GM18520 (cell line): ENCODE results near the gene BICRA.
"Not testable (repeated sequence)": the region's sequence is repeated elsewhere in the genome, so short reads cannot be mapped to it uniquely, and the experiment has no call there.

Experiments
- ATAC-seq: cut with Tn5 transposase; IDR thresholded peaks from one replicate; pipeline ENCODE4 v1.9.1; 2021; ENCODE audit not compliant: unreplicated experiment

The BICRA gene

DNA sequence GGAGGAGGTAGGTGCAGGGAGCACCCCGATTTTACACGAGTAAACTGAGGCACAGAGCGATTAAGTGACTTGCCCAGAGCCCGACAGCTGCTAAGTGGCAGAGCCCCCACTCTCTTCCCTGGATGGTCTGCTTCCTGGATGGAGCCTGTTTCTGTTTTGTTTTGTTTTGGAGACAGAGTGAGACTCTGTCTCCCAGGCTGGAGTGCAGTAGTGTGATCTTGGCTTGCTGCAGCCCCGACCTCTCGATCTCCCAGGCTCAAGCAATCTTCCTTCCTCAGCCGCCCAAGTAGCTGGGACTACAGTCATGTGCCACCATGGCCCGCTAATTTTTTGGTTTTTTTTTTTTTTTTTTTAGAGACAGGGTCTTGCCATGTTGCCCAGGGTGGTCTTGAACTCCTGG lies 17.3 kb downstream of the BICRA start:
- no peak for ATAC-seq

DNA sequence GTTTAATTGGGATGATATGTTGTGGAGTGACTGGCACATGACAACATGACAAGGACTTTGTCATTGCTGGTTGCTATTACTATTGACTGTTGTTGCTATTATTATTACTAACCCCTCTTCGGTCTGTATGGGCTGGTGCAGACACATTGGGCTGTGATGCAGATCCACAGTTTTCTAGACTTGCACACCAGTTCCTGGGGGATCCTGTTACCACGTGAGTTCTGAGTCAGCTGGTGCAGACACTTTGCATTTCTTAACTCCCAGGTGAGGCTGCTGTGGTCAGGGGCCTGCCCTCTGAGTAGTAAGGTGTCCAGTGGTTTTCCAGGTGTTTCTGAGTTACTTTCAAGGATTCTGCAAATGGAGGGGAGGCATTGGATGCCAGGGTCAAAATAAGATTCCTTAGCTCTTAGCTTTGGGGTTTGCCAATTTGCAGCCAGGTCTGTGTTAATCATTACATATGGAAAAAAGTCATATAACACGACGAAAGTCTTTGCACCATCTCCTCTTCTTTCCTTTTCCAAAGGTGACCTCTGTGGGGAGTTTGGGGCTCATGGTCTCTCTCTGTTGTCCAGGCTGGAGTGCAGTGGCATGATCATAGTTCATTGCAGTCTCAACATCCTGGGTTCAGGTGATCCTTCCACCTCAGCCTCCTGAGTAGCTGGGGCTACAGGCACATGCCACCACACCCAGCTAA lies 19.3 kb downstream of the BICRA start:
- no peak for ATAC-seq

DNA sequence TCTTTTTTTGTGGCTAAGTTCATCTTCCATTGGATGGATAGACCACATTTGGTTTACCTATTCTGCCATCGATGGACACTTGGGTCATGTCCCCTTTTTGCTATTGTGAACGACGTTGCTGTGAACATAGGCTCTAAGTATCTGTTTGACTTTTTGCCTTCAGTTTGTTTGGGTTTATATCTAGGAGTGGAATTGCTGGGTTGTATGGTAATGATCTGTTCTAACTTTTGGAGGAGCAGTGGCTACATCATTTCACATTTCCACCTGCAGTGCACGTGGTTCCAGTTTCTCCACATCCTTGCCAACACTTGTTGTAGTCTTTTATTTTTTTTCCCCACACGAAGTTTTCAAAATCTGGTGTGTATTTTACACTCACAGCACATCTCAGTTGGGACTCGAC lies 21.7 kb downstream of the BICRA start:
- no peak for ATAC-seq

DNA sequence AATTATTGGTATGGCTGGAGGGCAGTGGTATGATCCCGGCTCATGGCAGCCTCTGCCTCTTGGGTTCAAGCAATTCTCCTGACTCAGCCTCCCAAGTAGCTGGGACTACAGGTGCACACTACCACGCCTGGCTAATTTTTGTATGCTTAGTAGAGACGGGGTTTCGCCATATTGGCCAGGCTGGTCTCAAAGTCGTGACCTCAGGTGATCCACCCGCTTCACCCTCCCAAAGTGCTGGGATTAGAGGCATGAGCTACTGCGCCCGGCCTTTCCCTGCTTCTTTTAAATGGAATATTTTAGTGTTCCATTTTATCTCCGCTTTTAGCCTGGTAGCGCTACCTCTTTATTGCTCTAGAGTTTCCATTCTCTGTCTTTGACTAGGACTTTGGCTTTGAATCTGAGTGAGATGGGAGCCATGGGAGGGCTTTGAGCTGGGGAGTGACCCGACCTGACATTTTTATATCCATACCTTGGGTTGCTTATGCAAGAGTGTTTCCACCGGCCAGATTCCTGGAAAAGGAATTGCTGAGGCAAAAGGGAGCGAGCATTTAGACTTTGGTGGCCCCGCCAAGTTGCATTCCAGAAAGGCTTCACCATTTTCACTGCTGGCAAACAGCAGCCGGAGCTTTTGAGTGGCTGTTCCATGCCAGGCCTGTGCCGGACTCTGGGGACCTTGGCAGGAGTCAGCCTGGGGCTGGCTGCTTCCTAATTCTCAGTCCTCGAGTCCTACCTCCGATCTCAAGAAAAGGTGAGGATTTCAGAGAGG lies 22.9 kb downstream of the BICRA start:
- ATAC-seq = no peak

DNA sequence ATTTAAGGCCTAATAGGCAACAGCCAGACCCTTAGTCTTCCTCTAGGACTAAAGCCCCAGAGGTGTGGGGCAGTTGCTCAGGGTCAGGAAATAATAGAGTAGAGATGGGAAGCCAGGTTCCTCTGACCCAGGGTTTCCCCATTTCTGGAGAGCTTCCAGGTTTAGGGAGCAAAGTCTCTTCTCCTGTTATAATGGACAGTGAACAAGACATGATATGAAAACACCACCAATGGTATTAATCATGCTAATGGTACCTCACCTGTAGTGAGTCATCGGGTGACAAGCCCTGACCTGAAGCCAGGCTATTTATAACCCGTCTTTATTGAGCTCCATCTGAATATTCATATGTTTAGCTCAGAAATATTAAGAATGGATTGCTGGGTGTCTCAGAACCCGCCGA lies 24.6 kb downstream of the BICRA start:
- ATAC-seq = no peak

DNA sequence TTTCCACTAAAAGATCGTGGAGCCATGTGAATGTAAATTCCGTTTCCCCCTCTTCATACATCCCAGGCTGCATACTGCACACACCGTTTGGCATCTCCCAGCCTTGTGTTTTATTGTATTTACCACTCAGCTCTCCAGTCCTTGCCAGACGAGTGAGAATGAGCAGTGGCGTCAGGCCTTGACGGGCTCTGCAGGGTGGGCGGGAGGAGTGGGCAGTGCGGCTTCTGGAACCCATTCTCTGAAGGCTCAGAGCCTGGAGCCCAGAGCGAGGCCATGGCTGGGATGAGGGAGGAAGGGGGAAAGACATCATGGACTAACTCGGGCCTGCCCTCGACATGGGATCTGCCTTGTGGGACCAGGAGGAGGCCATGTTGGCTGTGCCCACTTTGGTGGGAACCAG lies 25.1 kb downstream of the BICRA start:
- ATAC-seq = no peak

DNA sequence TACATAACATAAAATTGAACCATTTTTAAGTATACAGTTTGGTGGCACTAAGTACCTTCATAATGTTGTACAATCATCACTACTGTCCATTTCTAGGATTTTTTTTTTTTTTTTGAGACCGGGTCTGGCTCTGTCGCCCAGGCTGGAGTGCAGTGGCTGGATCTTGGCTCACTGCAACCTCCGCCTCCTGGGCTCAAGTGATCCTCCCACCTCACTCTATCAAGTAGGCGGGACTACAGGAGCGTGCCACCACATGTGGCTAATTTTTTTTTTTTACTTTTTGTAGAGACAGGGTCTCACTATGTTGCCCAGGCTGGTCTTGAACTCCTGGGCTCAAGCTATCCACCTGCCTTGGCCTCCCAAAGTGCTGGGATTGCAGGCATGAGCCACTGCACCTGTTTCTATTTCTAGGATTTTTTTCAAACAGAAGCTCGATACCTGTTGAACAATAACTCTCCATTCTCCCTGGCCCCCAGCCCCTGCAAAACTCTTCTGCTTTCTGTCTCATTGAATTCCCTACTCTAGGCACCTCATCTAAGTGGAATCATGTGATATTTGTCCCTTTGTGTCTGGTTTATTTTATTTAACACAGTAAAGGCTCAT lies 26.3 kb downstream of the BICRA start:
- ATAC-seq = not testable (repeated sequence)

DNA sequence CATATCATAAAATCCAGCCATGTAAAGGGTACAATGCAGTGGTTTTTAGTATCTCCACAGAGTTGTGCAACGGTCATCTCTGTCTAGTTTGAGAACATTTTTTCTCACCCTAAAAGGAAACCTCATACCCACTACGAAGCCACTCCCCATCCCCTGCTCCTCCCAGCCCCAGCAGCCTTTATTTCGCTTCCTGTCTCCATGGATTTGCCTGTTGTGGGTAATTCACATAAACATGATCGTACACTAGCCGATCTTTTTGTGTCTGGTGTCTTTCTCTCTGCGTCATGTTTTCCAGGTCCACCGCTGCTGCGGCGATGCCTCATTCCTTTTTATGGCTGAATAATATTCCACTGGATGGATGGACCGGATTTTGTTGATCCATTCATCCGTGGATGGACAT lies 28.6 kb downstream of the BICRA start:
- no peak for ATAC-seq

DNA sequence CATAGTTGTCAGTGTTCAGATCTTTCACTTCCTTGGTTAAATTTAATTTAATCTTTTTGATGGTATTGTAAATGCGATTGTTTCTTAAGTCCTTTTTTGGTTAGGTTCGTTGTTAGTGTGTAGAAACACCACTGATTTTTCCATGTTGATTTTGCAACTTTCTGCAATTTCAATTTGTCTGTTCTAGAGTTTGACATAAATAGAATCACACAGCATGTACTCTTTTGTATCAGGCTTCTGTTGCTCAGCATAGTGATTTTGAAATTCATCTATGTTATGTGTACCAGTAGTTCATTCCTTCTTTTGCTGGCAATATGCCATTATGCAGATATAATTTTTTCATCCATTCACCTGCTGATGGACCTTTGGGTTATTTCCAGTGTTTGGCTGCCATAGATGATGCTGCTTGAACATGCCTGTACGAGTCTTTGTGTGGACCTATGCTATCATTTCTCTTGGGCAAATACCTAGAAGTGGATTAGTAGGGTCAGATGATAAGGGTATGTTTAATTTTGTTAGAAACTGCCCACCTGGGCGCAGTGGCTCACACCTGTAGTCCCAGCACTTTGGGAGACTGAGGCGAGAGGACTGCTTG lies 33.1 kb downstream of the BICRA start:
- ATAC-seq = no peak

DNA sequence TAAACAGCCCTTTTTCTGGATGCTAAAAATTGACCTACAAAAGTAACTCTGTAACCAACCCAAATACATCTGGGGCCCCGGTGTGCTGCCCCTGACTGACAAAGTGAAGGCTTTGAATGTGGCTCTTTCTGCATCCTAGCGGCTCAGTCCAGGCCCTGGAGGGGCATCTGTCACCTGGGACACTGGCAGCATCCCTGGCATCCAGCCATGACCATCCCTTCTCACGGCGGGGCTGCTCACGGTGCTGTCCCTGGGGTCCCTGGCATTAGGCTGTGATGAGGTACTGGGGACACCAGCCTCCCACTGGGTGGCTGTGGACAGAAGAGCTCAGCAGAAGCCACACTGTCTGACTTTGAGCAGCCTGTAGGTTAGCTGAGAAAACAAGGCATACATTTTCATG lies 34.3 kb downstream of the BICRA start:
- no peak for ATAC-seq

DNA sequence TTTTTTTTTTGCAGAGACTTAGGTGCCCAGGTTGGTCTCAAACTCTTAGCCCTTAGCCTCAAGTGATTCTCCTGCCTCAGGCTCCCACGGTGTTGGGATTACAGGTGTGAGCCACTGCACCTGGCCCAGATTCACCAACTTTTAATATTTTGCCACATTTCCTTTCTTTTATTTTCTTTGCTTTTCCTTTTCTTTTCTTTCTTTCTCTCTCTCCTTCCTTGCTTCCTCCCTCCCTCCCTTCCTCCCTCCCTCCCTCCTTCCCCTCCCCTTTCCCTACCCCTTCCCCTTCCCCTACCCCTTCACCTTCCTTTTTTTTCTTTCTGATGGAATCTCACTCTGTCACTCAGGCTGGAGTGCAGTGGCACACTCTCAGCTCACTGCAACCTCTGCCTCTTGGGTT lies 35.3 kb downstream of the BICRA start:
- ATAC-seq = no peak

DNA sequence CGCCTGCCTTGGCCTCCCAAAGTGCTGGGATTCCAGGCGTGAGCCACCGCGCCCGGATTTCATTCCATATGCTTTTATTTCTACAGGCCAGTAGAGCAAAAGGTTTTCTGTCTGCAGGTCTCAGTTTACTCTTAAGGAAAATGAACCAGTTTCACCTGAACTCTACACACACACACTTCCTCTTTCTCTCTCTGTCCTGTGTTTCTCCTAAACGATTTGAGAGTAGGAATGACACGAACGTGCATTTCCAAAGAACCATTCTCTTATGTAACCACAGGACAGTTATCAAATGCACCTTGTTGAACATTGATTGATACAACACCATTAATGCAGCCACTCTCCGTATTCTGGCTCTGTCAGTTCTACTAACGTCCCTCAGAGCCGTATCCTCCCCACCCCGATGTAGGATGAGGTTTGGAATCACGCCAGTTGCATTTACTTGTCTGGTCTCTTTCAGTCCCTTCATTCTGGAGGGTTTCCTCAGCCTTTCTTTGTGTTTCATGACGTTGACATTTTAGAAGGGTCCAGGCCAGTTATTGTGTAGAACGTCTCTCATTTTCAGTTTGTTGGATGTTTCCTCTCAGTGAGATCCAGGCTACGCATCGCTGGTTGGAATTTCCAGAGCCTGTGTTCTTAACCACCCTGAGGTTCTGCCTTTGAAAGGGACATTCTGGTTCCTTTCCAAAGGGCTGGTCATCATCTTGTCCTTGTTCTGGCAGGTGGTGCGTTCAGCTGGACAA lies 36.0 kb downstream of the BICRA start:
- no peak for ATAC-seq

DNA sequence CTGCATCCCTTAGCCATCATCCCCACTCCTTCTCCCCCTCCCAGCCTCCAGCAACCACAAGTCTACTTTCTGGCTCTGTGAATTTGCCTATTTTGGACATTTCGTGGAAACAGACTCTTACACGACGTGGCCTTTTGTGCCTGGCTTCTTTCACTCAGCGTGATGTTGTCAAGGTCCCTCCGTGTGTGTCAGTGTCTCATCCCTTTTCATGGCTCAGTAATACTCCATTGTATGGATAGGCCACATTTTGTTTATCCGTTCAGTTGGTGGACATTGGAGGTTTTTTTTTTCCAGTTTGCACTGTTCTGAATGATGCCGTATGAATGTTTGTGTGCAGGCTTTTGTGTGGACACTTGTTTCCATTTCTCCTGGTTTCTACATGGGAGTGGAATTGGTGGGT lies 38.0 kb downstream of the BICRA start:
- ATAC-seq = no peak

DNA sequence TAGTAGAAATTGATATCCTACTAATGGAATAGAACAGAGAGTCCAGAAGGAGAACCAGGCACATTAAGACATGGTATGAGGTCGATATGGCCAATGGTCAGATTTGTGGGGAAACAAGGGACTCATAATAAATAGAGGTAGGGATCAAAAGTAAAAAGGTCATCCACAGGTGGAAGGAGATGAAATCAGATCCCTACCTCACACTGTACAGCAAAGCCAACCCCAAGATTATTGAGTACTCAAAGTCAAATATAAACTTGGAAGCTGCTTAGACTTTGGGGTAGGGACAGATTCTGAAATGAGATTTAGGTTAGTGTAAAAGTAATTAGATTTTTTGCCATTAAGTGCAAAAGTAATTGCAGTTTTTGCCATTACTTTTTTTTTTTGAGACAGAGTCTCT lies 40.7 kb downstream of the BICRA start:
- no peak for ATAC-seq

DNA sequence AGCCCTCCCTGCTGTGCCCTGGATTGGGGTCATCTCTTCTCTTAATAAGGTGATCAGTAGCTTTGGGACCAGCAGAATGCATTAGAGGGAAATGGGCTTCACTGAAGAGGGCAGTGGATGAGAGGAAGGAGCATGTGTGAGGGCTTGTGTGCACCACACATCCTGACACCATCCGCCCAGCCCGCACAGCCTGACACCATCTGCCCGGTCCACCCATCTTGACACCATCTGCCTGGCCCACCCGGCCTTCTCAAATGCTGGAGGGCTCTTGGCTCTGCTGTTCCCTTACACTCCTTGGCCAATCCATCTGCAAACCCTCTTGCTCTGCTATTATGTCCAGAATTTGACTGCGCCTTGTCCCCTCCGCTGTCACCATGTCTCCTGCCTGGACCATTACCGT lies 41.8 kb downstream of the BICRA start:
- no peak for ATAC-seq

DNA sequence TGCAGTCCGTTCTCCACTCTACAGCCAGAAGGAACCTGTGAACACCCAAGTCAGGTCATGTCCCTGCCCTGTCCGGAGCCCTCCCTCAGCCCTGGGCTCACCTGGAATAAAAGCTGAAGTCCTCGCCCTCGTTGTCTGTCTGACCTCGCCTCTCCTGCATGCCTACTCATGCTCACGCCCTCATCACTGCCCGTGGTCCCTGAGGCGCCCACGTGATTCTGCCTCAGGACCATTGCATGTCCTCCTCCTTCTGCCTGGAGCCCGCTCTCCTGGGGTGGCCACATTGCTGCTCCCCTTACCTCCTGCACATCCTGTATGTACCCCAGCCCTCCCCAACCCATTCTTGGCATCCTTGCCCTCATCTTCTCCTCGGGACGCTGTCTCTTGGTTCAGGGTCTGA lies 42.2 kb downstream of the BICRA start:
- ATAC-seq = no peak

DNA sequence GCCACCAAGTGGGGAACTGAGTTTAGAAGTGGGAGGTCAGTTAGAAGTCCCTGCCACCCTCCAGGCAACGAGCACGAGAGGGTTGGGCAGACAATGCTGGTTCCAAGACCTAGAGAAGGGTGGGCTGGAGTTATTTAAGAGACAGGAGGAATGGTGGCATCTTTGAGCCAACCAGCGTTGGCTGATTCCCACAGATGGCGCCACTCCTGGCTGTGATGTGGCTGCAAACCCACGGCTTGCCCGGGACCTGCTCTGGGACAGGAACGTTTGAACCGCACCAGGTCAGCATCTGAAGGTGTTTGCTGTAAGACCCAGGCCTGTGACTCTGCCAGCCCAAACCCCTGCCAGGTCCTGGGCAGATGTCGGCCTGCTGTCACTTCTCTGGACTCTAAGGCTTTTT lies 42.8 kb downstream of the BICRA start:
- ATAC-seq = no peak

DNA sequence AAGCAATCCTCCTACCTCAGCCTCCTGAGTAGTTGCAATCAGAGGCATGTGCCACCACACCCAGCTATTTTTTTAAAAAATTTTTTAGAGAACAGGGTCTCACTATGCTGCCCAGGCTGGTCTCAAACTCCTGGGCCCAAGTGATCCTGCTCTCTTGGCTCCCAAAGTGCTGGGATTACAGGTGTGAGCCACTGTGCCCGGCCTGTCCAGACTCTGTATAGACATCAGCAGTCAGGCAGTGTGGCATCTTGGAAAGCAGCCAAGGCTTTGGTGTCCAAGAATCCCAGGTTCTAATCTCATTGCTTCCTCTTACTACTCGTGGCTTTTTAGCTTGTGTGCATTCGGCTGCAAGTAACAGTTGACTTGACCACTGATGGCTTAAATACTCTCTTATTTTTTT lies 43.4 kb downstream of the BICRA start:
- no peak for ATAC-seq

DNA sequence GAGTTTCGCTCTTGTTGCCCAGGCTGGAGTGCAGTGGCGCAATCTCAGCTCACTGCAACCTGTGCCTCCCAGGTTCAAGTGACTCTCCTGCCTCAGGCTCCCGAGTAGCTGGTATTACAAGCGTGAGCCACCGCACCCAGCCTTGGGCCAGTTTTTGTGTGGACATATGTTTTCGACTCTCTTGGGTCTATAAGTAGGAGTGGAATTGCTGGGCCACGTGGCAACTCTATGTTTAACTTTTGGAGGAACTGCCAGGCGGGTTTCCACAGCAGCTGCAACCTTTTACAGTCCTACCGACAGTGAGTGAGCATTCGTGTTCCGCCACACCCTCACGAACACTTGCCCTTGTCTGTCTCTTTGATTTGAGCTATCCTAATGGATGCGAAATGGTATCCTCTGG lies 44.9 kb downstream of the BICRA start:
- no peak for ATAC-seq

DNA sequence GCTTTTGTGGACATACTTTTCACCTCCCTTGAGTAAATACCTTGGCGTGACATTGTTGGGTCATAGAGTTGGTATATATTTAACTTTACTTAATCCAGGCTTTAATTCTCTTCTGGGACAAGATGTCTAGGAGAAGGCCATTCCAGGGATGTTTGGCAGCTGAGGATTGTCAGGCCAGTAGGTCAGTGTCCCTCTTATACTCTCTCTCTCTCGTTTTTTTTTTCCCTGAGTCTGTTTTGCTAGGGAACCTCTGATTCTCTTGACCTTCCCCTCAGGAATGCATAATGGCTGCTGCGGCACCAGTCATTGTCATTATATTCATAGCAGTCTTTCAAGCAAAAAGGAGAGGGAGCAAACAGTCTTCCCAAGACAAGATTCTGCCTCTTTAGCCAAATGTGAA lies 48.8 kb downstream of the BICRA start:
- no peak for ATAC-seq
